C1 segment of cervical spinal cord (tissue), 14 donors: ENCODE measurements around the gene MKX.
"Not testable (repeated sequence)": the region's sequence is repeated elsewhere in the genome, so short reads cannot be mapped to it uniquely, and the experiment has no call there.

Experiments used
- DNase-seq, 14 donors: peaks; one replicate each; lab custom pipeline; 2025; lab: John Stamatoyannopoulos, UW

MKX gene

DNA sequence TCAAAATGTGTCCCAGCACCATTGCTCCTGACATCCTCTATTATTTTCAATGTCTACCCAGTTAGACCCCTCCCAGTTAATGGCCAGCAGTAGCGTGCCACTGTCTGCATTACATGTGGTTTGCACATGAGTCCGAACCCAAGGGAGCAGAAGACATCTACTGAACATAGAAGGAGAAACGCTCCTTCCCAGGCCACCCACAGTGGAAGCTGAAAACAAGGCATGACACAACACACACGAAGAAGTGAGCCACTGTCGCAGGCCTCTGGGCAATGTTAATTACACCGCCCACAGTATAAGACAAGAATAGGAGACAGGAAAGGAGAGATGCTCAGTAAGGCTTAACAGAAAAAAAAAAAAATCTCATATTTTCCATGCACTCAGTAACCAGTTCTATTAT lies 50.5 kb downstream of the MKX start:
- no peak for DNase-seq

DNA sequence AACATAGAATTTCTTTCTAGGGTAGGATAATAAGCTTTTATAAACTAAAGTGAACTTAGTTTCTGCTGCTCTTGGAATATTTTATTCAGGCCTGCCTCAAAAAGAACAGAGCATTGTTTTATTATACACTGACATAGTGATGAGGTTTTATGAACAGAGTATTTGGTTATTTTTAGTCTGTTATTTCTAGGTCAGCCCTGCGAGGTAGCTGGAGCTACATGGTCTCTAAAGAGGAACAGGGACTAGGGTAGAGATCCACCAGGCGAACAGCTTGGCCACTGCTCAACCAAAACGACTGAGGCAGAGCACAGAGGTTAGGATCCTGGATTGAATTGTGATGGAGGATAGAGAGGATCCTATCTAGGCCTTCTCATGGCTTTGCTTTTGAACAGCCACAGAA lies 53.0 kb downstream of the MKX start:
- no peak for DNase-seq

DNA sequence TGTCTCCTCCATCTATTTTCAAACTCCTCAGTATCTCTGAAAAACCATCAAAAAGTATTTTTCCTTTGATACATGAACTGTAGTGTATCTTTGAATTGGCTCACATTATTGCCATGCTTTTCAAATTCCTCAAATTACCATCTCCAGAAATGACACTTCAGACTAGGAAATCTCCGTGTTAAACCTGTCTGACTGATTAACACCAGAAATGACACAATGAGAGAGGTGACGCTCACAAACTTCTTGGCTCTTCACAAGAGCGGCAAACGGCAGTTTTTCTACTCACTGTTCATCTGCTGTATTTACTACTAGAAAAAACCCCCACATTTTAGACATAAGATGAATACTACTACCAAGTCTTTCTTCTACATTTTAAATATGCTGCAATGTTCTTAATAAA lies 56.6 kb downstream of the MKX start:
- DNase-seq, result no peak

DNA sequence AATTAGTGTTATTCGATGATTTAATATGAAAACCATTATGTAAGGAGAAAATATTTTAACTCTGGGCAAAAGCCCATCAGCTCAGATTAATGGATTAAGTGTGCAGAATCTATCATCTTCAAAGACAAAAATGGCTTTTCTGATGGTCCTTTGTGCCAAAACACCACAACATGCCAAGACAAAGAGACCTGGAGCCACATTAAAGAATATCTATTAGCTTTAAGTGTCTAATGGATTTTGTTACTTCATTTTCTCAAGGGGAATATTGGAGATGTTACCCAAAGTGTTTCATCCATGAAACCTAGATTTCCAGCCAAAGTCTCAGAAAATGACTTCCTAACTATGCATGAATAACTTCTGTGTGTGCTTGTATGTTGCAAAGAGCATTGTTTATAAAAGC lies 57.3 kb downstream of the MKX start:
- no peak for DNase-seq

DNA sequence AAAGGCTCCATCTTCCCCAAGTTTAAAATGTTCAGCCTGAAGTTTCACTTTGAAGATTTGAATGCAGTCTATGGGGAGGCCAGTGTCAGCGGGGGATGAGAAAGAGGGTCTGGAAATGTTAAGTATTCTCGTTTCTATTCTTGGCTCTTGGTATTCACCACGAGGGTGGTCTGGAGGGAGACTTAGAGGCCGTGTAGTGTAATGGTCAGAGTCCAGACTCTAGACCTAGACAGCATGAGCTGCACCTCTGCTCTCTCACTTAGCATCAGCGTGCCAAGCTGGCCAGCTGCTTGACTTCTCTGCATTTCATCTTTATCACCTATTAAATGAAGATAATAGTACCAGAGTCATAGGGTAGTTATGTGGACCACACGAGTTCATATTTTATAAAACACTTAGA lies 57.9 kb downstream of the MKX start:
- no peak for DNase-seq

DNA sequence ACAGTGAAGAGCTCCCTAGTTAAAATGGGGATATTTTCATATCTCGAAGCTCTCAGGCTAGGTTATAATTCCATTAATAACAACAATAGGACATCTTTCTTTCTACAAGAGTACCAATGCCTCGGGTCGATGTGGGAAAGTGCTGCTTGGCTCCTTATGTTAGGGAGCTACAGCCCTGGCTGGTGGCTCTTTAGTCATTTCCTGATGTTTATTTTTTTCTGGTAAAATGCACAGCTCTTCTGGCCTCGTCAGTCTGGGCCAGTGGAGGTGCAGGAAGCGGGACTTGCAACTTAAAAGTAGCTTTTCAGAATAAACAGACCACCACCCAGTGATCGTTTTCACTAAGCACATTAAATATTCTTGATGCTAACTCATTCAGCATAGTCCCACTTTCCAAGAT lies 58.3 kb downstream of the MKX start:
- DNase-seq, result no peak

DNA sequence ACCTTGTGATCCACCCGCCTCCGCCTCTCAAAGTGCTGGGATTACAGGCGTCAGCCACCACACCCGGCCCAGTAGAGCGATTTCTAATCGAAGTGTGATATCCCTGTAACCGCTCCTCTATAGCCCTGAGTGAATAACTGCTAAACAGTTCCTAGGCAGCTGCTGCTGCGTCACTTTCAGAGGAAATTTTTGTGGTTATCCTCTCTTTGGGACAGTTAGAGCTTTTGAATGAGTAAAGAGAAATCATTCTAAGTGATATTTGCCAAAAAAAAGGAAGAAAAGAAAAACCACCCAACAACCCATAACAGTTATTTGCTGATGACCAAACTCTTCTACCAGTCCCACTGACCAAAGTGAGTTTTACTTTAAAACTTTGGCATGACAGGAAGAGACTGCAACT lies 59.9 kb downstream of the MKX start:
- DNase-seq, result no peak

DNA sequence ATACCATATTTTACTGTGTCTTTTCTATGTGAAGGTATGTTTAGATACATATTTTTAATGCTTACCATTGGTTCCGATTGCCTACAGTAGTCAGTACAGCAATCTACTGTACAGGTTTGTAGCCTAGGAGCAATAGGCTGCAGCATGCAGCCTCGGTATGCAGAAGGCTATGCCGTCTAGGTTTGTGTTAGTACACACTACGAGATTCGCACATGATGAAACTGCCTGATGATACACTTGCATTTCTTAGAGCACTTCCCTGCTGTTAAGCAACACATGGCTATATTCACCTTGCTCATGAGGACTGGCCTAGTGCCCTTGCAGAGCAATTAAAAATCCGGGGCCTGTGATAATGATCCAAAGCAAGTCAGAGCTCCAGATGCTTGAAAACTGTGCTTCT lies 62.4 kb downstream of the MKX start:
- DNase-seq, result no peak

DNA sequence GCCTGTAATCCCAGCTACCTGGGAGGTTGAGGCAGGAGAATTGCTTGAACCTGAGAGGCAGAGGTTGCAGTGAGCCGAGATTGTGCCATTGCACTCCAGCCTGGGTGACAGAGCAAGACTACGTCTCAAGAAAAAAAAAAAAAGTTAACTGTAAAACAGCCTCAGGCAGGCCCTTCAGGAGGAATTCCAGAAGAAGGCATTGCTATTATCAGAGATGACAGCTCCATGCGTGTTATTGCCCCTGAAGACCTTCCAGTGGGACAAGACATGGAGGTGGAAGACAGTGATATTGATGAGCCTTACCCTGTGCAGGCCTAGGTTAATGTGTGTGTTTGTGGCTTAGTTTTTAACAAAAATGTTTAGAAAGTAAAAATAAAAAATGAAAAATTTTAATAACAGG lies 63.8 kb downstream of the MKX start:
- DNase-seq, result not testable (repeated sequence)

DNA sequence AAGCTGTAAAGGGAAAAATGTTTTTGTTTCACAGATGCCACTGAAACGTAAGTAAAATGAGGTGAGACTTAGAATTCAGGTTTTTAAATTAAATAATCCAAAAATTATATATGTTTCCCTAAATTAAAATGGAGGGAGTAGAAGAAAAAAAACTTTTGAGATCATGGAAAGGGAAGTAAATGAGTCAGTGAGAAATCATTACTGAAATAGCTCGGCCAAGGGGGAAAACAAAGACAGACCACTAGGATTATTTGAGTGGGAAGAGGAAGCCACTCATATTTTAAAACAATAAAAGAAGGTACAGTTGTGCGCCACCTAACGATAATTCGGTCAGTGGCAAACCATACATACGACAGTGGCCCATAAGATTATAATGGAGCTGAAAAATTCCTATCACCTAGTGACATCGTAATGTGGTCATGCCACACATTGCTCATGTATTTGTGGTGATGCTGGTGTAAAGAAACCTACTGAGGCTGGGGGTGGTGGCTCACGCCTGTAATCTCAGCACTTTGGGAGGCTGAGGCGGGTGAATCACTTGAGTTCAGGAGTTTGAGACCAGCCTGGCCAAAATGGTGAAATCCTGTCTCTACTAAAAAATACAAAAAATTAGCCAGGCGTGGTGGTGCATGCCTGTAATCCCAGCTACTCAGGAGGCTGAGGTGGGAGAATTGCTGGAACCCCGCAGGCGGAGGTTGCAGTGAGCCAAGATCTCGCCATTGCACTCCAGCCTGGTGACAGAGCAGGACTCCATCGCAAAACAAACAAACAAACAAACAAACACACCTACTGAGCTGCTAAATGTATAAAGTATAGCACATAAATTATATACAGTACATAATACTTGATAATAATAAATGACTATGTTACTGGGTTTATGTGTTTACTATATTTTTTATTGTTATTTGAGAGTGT lies 64.7 kb downstream of the MKX start:
- DNase-seq, result no peak

DNA sequence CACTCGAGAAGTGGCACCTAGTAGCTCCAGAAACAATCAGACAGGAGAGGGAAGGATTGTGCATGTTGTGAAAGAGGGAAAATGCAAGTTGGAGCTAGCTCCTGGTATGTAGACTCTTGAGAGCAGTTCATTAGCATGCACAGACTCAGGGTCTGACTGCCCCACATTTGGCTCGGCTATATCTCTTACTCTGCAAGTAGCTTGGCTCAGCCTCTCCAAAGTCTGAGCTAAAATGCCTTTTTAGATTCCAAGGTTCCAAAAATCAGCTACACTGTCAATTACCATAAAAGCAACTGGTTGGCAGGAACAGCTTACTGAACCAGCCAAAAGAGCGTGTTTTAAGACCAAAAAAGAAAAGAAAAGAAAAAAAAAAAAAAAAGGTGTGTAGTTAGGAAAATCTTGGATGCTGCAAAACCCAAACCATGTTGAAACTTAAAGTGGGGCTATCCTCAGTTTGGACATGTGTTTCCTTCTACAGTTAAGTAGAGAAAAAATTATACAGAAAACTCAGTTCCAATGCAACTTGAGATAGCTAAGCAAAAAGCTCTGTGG lies 65.5 kb downstream of the MKX start:
- peak in 4 of 14 donors; percentile 8 to 29 (median 8) for DNase-seq

DNA sequence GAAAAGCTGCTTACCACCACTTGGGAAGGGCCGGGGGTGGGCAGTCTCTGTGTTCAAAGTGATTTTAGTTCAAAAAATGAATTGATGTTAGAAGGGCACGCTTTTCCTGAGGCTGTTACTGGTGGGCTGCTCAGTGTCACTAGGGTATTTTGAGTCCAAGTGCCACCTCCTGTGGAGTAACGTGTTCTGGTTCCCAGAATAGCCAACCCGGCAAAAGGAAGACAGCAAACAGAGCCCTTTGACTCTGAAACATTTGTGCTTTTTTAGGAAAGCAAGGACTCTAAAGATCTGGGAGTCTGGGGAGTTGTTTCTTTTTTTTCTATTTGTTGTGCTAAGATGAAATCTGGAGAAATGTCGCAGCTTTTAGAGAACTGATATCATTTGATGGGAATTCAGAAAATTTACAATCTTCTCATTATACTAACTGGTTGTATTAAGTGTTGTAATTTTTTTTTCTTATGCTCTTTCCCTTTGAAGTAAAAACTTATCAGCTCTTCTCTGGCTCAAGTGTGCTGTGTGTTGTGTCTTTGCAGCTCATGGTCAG lies 66.2 kb downstream of the MKX start:
- no peak for DNase-seq

DNA sequence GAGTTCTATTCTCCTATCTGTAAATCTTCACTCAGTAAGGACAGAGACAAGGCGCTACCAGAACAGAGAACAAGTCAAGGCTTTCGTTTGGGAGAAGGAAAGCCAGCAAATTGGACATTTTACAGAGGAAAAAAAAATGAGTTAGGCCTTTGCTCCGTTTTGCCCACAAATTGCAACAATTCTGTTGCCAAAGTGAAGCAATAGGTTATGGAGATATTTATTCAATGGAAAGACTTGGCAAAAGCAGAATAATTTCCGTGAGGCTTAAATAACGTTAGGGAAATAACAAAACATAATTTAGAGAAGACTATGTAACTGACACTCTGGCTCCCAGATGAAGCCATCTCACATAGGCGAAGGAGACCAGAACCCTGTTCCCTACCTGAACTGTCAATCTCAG lies 67.5 kb downstream of the MKX start:
- no peak for DNase-seq

DNA sequence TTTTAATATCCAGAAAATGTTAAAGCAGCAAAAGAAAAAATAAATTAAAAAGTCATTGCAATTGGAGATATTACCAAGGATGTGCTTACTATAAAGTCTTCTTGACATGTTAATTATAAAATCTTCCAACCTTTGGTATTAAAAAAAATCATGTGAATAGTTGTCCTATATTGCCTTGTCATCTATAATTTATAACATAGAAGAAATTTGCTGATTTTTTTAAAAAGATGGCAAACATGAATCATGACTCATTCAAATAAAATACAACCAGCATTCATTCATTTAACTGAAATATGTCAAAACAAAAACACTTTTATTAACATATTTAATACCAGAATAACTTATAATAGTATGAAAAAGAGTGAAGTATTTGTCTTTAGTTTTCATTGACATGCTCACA lies 72.6 kb downstream of the MKX start:
- DNase-seq, result no peak

DNA sequence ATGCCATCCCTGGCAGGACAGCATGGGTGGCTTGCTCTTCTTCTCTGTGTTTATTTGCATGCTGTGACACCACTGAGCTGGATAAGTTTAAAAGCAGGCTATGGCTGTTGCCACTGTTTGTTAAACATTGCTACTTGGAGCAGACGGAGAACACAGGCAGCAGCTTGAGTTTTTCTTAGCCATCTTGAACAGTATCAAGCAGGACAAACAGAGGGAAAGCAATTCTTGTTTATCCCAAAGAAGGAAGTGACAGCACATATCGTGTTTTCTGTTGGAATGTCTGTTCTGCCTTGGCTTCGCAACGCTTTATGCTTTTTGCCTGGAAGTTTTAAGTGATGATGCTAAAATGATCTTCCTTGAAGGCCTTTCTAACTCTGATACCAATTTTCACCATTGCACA lies 73.8 kb downstream of the MKX start:
- DNase-seq, result no peak

DNA sequence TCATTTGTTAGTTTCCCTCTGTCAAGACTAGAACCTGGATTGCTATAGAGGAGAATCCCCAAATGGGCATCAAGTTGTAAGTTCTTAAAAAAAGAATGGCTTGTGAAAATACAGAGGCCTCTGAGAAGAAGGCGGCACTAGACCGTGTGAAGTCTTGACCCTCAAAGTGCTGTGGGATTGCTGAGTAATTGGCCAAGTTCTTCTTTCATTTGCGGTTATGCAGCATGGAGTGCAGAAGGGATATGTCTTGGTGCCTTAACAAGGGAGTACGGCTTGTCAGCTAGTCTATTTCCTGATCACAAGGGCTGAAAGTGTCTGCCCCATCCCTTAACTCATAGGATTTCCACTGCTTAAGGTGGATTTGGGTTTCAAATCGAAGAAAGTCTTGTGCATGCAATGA lies 81.2 kb downstream of the MKX start:
- DNase-seq, result no peak

DNA sequence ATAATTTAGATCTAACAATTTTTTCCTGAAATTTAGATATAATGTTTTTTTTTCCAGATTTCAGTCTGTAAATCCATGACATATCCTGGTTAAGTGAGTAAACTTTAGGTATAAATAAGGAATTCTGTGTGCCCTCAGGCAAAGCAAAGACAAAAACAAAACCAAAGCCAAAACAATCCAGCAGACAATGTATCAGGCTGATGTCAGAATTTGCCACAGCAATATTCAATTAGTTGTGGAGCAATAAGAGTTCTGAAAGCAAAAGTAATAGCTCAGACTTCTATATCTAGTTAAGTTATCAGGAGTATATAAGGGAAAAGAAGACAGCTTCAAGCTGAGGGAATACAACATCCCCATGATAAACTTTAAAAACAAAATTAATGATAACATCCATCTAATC lies 82.0 kb downstream of the MKX start:
- DNase-seq, result no peak

DNA sequence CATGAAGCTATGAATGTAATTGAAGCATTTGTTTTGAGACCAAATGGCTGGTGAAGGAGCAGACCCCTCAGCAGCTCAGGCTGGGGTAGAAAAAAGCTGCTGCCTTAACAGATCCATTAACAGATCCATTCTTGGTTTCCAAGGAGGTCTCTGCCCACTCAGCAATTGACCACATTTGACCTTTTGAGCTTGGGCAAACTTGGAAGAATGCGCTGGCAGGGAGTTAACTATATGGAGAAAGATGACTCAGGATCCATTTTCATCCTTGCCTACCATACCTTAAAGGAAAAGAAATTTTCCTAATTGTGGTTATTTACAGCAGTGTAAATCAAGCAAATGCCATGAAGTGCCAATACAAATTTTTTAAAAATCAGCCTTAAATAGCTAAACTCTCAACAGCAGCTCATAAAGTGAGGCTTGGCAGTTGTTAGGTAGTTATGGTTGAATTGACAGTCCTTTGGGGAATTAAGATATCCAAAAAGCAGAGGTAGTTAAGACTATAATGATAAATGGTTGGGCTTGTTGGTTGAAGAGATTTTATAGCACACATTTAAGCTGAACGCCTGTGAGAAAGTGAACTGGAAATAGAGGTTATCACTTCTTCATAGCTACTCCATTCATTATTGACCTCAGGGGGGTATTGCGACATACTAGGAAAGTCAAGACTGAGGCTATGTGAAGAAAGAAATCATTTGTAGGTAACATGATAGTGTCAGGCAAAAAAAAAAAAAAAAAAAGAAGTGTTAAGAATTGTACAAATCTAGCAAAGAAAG lies 83.9 kb downstream of the MKX start:
- no peak for DNase-seq

DNA sequence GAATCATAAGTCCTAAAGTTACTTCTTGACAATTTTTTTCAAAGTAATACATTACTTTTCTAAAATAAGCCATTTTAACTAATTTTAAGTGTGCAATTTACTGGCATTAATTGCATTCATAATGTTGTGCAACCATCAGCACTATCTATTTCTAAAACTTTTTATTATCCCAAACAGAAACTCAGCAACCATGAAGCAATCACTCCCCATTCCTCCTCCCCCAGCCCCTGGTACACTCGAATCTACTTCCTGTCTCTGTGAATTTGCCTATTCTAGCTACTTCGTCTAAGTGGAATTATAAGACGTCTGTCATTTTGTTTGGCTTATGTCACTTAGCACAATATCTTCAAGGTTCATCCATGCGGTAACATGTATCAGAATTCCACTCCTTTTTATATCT lies 84.9 kb downstream of the MKX start:
- no peak for DNase-seq

DNA sequence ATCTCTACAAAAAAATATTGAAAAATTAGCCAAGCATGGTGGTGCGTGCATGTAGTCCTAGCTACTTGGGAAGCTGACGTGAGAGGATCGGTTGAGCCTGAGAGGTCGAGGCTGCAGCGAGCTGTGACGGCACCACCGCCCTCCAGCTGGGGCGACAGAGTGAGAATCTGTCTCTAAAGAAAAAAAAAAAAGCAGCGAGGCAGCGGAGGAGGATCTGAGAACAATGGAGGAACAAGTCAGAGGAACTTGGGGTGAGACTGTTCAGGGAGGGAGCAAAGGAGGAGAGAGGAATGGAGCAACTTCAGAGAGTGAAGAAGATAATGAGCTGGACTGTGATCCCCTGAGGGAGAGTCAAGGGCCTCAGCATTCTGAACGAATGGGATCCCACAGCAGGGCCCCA lies 85.4 kb downstream of the MKX start:
- DNase-seq, result no peak

DNA sequence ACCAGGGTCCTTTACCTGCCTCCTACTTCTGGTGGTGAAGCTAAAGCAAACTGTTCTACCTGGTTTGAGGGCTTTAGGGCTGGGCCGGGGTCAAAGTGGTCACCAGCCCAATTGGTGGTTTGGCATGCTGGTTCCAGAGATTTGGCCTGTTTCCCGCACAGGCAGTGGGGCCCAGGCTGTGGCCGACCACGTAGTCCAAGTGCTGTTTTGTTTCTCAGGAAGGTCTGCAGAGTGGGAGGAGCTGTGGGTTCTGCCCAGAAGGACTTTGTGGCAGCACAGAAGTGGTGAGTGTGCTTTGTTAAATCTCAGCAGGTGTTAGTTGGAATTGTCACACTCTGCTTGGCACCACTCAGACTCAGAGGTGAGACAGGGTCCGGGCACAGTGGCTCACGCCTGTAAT lies 85.8 kb downstream of the MKX start:
- DNase-seq, result no peak

DNA sequence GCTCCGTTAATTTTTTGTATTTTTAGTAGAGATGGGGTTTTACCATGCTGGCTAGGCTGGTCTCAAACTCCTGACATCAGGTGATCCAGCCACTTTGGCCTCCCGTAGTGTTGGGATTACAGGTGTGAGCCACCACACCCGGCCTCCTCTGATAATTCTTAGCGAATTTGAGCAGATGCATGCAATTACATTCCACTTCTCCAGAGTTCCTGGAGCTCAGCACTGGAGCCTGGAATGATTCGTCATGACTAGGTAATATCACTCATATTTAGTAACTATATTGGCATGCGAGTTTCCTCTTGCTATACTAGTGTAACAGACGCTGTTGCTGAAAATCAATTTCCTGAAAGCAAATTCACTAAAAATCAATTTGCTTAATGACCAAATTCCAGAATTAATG lies 86.8 kb downstream of the MKX start:
- DNase-seq, result no peak

DNA sequence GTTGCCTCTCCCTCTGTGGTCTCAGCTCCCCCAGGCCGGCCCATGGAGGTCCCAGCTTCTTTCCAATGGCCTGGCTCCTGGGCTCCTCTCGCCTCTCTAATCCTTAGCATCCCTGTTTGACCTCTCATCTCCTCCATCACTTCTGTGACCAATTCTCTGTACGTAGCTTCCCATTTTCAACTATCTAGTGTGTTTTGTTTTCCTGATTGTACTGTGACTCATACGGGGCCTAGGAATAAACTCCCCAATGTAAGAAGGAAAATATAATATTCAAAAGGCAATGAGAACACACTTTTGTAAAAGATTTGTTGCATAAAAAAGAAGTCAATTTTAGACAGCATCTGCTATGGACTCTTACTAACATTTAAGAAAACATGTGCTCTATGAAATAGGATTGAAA lies 90.3 kb downstream of the MKX start:
- DNase-seq, result no peak
